Activated T-cell treated with anti-CD3 and anti-CD28 coated beads, Interleukin-2, amount 50 U/mL, for 72 hours (primary cell): Measurements from ENCODE around the gene GPR55. TPM values are rescaled to one million over a fixed set of nuclear protein-coding genes. Genes with fewer than 3 reads are reported as not detected.

Source experiments
- ATAC-seq, 2 donors: fragments of 150-1000 bp; cut with Tn5 transposase; replicated peaks in 1 of 2; 2 replicates each; pipeline ENCODE4 v1.10.0; 2021; ENCODE audit warnings: moderate library complexity in 2 of 2, mild to moderate bottlenecking in 1 of 2
- DNase-seq, 2 donors: peaks; one replicate each; pipeline ENCODE4 v3.0.0; 2021 to 2022; ENCODE audit warnings: mixed read lengths in 1 of 2
- H3K27ac Mint-ChIP-seq: one replicate; pipeline ENCODE4 v1.8.0; 2022; ENCODE audit warnings: mild to moderate bottlenecking, moderate library complexity, mixed read lengths
- H3K27me3 Mint-ChIP-seq: one replicate; pipeline ENCODE4 v1.8.0; 2022; ENCODE audit warnings: low read depth, mixed read lengths
- H3K36me3 Mint-ChIP-seq, 2 donors: one replicate each; pipeline ENCODE4 v1.8.0; 2022; ENCODE audit warnings: mixed read lengths in 2 of 2, mild to moderate bottlenecking in 1 of 2; ENCODE audit not compliant: insufficient read depth in 2 of 2
- H3K4me1 Mint-ChIP-seq: one replicate; pipeline ENCODE4 v1.8.0; 2022; ENCODE audit warnings: low read depth, mixed read lengths
- H3K4me3 Mint-ChIP-seq, 2 donors: one replicate each; pipeline ENCODE4 v1.8.0; 2022; ENCODE audit warnings: mild to moderate bottlenecking in 2 of 2, mixed read lengths in 2 of 2, moderate library complexity in 2 of 2
- H3K9me3 Mint-ChIP-seq, 2 donors: one replicate each; pipeline ENCODE4 v1.8.0; 2022; ENCODE audit warnings: mixed read lengths in 2 of 2
- total RNA-seq, 2 donors: library from RNA; stranded (reverse); gene quantifications; one replicate each; pipeline ENCODE4 v1.2.3, GENCODE V29; 2022

Gene GPR55
- total RNA-seq, 2 donors from 2014 or later: 6.8 to 9.8 TPM

GRCh38 chr2:230946429-230947234 lies 21.6 kb upstream of the GPR55 start:
- no peak for DNase-seq
- peak in 1 of 2 donors; percentile 14 for ATAC-seq
- peaks cover 7% of the 10 kb centered on the region for H3K27me3 Mint-ChIP-seq
- H3K4me1 Mint-ChIP-seq: peaks cover 80% of the 10 kb centered on the region
- peaks cover 3 to 14% of the 10 kb centered on the region in 2 donors for H3K36me3 Mint-ChIP-seq
- H3K4me3 Mint-ChIP-seq: peak overlapping the region; percentile 82 to 83
- no peaks in the 10 kb centered on the region for H3K9me3 Mint-ChIP-seq
- no peak overlapping the region for H3K27ac Mint-ChIP-seq

- peak overlapping the region; percentile 82 to 83 for H3K4me3 Mint-ChIP-seq
- H3K27ac Mint-ChIP-seq: peak overlapping the region; percentile 75
- H3K36me3 Mint-ChIP-seq: peaks cover 3 to 12% of the 10 kb centered on the region in 2 donors
- ATAC-seq: peak; percentile 3 to 6
- no peak for DNase-seq
- peaks cover 65% of the 10 kb centered on the region for H3K4me1 Mint-ChIP-seq
- H3K27me3 Mint-ChIP-seq: peaks cover 8% of the 10 kb centered on the region
- no peaks in the 10 kb centered on the region for H3K9me3 Mint-ChIP-seq
Observed at GRCh38 chr2:230944757-230945372, 19.8 kb upstream of the GPR55 start.

GRCh38 chr2:230944123-230944653 lies 19.1 kb upstream of the GPR55 start:
- H3K4me3 Mint-ChIP-seq: peak overlapping the region; percentile 82 to 83

GRCh38 chr2:230942920-230943896 lies 18.2 kb upstream of the GPR55 start:
- Mint-ChIP-seq H3K36me3 (peaks cover 3 to 14% of the 10 kb centered on the region in 2 donors), H3K4me1 (peaks cover 58% of the 10 kb centered on the region), H3K9me3 (no peaks in the 10 kb centered on the region), H3K27me3 (peaks cover 14% of the 10 kb centered on the region), H3K27ac (peak overlapping the region; percentile 47), H3K4me3 (peak overlapping the region; percentile 82 to 83)
- peak; percentile 64 to 72 for DNase-seq
- peak; percentile 55 to 66 for ATAC-seq

More at GRCh38 chr2:230944123-230944653, 19.1 kb upstream of the GPR55 start:
- H3K36me3 Mint-ChIP-seq: peaks cover 3 to 12% of the 10 kb centered on the region in 2 donors
- peak overlapping the region; percentile 75 for H3K27ac Mint-ChIP-seq
- peak; percentile 83 to 86 for ATAC-seq
- H3K9me3 Mint-ChIP-seq: no peaks in the 10 kb centered on the region
- peaks cover 59% of the 10 kb centered on the region for H3K4me1 Mint-ChIP-seq
- DNase-seq: peak; percentile 78 to 80
- peaks cover 14% of the 10 kb centered on the region for H3K27me3 Mint-ChIP-seq

GRCh38 chr2:230942371-230942770 lies 17.3 kb upstream of the GPR55 start:
- H3K27ac Mint-ChIP-seq: no peak overlapping the region
- H3K4me1 Mint-ChIP-seq: peaks cover 50% of the 10 kb centered on the region
- no peak for ATAC-seq
- peaks cover 1 to 2% of the 10 kb centered on the region in 2 donors for H3K9me3 Mint-ChIP-seq
- H3K27me3 Mint-ChIP-seq: peaks cover 14% of the 10 kb centered on the region
- H3K36me3 Mint-ChIP-seq: peaks cover 6 to 15% of the 10 kb centered on the region in 2 donors
- DNase-seq: no peak
- no peak overlapping the region for H3K4me3 Mint-ChIP-seq

GRCh38 chr2:230941202-230942180 lies 16.4 kb upstream of the GPR55 start:
- H3K27ac Mint-ChIP-seq: no peak overlapping the region
- H3K9me3 Mint-ChIP-seq: peaks cover 1 to 2% of the 10 kb centered on the region in 2 donors

GRCh38 chr2:230940471-230940815 lies 15.4 kb upstream of the GPR55 start:
- Mint-ChIP-seq H3K27ac (no peak overlapping the region), H3K4me3 (no peak overlapping the region), H3K4me1 (peaks cover 36% of the 10 kb centered on the region), H3K27me3 (peaks cover 22% of the 10 kb centered on the region), H3K36me3 (peaks cover 13 to 15% of the 10 kb centered on the region in 2 donors), H3K9me3 (peaks cover 6 to 7% of the 10 kb centered on the region in 2 donors)
- ATAC-seq (no peak), DNase-seq (no peak)

More at GRCh38 chr2:230941202-230942180, 16.4 kb upstream of the GPR55 start:
- Mint-ChIP-seq H3K4me1 (peaks cover 41% of the 10 kb centered on the region), H3K27me3 (peaks cover 14% of the 10 kb centered on the region), H3K36me3 (peaks cover 6 to 16% of the 10 kb centered on the region in 2 donors), H3K4me3 (no peak overlapping the region)
- ATAC-seq (no peak), DNase-seq (no peak)

- Mint-ChIP-seq H3K9me3 (peaks cover 8 to 9% of the 10 kb centered on the region in 2 donors), H3K27me3 (peaks cover 25% of the 10 kb centered on the region), H3K4me3 (no peak overlapping the region), H3K36me3 (peaks cover 13 to 17% of the 10 kb centered on the region in 2 donors), H3K27ac (no peak overlapping the region), H3K4me1 (peaks cover 32% of the 10 kb centered on the region)
- DNase-seq (no peak), ATAC-seq (no peak)
Observed at GRCh38 chr2:230939691-230940470, 14.8 kb upstream of the GPR55 start.

- ATAC-seq (no peak), DNase-seq (no peak)
- no peak overlapping the region for H3K4me3 Mint-ChIP-seq
- peaks cover 11 to 14% of the 10 kb centered on the region in 2 donors for H3K36me3 Mint-ChIP-seq
- no peak overlapping the region for H3K27ac Mint-ChIP-seq
- peaks cover 25% of the 10 kb centered on the region for H3K27me3 Mint-ChIP-seq
- peaks cover 8 to 9% of the 10 kb centered on the region in 2 donors for H3K9me3 Mint-ChIP-seq
- H3K4me1 Mint-ChIP-seq: peaks cover 24% of the 10 kb centered on the region
Observed at GRCh38 chr2:230939066-230939591, 14.1 kb upstream of the GPR55 start.

GRCh38 chr2:230938516-230939065 lies 13.5 kb upstream of the GPR55 start:
- no peak for DNase-seq
- H3K27me3 Mint-ChIP-seq: peaks cover 25% of the 10 kb centered on the region
- H3K36me3 Mint-ChIP-seq: peaks cover 11 to 14% of the 10 kb centered on the region in 2 donors
- no peak overlapping the region for H3K27ac Mint-ChIP-seq
- no peak overlapping the region for H3K4me3 Mint-ChIP-seq
- H3K9me3 Mint-ChIP-seq: peaks cover 8 to 9% of the 10 kb centered on the region in 2 donors
- ATAC-seq: no peak
- H3K4me1 Mint-ChIP-seq: peaks cover 19% of the 10 kb centered on the region
